Measurements from ENCODE around the gene ARHGEF40.

Gene ARHGEF40

DNA sequence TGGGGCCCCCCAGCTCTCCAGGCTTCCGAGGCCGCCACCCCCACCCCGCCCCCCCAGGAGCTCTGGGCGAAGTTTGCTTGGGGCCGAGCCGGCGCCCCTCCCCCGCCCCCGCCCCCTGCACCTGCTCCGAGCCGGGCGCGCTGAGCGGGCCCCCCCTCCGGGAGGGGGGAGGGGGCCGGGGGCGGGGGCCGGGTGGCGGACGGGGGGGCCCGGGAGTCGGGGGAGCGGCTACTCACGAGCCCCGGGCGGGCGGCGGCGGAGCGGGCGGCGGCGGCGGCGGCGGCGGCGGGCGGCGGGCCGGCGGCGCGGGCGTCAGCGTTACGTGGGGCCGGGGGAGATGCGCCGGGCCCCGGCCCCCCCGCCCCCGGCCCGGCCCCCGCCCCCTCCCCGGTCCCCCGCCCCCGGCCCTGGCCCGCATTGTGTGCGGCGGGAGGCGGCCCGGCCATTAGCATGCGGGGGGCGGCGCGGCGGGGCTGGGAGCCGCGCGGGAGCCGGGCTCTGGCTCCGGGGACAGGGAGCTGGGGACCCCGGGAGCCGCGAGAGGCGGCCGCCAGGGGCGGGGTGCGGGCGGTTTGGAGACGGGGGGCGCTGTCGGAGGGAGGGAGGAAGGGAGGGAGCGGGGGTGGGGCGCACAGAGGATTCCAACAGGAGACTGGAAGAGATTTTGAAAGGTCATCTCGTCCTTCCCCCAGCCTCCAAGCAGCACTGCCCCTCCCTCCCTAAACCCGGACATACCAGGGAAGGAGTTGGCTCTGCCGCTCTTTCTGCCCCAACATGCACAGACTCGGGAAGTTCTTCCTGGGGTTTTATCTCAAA, 28.2 kb downstream of the ARHGEF40 start, which contains the start of gene ZNF219:
TSS of gene ZNF219 (minus strand) at position 580 of the 816 bp plus-strand sequence. CDS start 5,064 bp downstream, outside the sequence.
- DNase-seq (ENCODE audit: low read depth, low spot score): peak; percentile 72

DNA sequence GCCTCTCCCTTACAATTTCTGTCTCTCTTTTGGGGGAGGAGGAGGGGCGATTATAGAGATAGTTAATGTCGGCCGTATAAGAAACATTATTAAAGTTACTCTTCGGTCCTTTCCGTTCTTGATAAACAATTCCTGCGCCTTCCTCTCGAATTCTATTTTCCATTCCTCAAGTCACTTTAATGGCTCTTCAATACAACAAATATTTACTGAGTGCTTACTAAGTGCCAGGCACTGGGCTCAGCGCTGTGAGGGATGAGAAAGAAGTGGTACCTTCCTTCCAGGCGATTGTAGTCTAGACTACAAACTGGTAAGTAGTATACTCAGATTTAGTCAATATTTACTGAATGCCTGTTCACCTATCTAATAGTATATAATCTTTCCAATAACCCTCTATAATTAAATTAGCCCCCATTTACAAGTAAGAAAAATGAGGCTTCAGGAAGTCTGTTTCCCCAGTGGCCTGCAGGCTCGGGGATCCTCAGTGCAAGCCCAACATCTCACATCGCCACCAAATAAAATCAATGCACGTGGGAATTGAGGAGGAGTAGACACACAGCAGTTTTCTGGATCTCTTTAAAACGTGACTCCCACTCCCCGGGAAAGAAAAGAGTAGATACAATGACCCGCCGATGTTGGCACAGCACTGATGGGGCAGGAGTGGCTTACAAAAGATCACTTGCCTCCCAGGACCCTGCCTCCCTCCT, 28.9 kb downstream of the ARHGEF40 start:
- DNase-seq (ENCODE audit: low read depth, low spot score): no peak

DNA sequence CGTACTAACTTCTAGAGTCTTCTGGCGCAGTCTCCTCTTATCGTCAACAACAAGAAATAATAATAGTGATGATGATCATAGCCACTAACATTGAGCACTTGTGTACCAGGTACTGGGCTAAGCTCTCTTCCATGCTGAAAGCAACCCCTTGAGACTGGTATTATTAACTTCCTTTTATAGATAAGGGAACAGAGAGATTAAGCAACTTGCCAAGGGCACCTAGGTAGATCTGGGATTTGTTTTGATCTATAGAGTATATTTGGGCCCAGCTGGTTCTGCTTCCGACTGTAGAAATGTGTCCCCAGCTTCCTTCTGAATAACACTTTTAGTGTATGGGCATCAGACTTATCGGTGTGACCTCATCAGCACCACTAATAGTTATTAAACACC, 29.5 kb downstream of the ARHGEF40 start:
- DNase-seq (ENCODE audit: low read depth, low spot score): no peak

DNA sequence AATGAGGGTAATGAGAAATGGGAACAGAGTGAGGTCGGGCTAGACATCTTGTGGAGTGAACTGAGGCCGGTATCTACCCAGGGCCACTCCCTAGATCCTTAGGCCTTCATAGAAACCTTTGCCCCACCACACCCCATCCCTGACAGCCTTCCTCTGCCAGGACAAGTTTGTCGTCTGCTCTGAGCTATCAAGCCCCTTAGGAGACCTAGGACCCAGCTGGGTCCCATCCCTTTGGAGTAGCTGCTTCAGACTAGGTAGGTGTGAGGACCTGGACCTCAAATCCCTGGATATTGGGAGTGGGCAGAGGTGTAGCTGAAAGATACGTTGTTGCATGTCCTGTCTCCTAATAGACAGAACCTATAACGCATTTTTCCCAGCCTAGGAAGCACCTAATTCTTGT, 30.8 kb downstream of the ARHGEF40 start, which contains the start of gene TMEM253:
TSS of gene TMEM253 (plus strand) at position 136 of the 400 bp plus-strand sequence. CDS start 278 bp downstream, outside the sequence.
- DNase-seq (ENCODE audit: low read depth, low spot score): no peak

DNA sequence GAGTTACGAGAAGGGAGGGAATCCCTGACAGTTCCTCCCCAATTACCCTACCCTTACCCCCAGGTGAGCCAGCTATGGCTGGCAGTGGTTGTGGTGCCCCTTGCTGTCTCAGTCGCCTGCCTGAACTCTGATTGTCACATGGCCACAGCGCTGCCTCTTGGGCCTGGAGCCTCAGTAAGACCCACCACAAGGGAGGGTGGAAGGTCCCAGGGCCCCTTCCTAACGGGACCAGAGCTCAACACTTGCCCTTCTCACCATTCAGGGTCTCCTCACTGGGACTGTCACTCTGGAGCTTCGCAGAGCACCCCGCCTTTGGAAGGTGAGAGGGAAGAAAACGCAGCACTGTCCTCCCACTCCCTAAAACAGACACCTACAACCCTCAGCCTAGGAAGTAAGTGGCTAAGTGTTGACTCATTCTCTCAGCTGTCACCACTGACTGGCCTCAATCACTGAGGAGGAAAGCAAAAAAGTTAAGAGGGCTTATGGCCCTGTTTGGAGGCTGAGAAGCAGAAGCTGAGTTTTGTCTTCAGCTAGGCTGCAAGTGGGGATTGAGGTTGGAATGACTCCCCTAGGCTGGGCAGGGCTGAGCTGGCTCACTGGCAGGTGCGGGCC, 31.8 kb downstream of the ARHGEF40 start:
- no peak for DNase-seq (ENCODE audit: low read depth, low spot score)

DNA sequence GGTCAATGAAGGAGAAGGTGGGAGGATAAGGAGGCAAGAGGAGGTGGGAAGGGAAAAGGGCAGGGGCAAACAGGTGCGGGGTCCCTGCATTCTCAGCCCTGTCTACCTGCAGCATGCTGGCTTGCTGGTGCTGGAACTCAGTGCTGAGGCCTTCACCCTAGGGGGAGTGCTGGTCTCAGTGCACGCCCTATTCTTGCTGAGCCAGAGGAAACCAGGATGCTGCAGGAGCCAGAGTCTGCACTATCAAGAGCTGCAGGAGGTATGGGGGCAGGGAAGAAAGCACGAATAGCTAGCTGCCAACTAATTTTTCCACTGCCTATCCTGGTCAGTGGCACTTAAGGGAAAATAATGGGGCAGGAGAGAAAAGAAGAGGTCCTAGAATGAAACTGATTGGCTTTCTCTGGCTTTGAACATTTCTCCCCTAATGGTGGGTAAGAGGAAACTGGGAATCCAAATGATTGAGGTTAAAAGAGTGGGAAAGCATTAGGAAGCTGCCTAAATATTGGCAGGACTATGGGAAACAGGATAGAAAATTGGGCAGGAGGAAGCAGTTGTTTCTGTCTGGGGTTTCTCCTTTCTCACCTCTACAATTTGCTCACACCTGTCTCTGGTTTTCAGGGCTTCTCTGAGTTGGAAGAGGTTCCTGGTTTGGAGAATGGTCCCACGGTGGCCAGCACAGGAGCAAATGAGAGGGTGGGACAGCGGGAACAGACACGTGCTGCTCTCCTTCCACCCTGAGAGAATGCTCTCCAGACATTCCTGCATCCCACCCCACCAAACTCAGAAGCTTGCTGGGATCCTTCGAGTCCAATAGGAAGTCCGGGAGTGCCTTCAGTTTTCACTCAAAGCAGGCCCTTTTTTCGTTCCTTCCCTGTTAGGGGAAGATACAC, 32.7 kb downstream of the ARHGEF40 start:
- no peak for DNase-seq (ENCODE audit: low read depth, low spot score)

DNA sequence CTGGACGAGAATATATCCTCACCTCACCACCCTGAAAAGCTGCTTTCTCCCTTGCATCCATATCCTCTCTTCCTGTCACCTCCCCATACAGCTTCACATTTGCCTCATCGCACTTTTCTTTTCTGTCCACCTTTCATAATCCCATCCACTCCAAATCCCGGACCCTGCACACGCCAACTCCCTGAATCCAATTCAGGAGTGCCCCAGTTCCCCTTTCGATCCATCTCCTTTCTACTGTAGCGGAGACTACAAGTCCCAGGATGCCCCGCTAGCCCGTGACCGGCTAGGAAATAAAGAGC, 33.3 kb downstream of the ARHGEF40 start:
- no peak for DNase-seq (ENCODE audit: low read depth, low spot score)

DNA sequence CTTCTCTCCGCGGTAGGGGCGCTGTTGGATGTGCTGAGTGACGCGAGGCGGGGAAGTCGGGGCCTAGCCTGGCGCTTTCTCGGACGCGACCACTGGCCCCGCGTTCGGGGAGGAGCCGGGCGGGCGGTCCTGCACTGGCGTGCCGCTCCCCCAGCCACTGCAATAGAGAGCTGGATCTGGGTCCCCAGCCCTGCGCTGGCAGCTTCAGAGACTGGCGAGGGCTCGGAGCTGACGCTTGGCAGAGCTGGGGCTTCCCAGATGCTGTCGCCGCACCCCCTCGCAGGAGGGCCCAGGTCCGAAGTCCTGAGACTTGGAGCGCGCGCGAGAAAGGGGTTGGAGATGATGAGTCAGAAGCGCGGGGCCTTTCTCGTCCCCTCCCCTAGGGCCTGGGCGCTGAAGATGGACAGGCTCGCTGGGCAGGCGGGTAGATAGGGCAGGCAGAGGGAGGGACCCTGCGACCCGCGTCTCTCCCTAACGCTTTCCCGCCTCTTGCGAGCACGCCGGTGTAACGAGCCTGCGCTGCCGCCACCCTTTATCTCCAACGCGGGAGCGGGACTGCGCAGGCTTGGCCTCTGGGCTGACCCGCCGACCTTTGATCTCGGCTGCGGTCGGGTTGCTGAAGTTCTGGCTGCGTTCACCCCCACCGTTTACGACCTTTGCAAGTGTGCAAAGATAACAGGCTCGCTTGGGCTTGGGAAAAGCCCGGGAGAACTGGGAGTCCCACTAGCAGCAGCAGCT, 33.8 kb downstream of the ARHGEF40 start:
- peak; percentile 79 for DNase-seq (ENCODE audit: low read depth, low spot score)

DNA sequence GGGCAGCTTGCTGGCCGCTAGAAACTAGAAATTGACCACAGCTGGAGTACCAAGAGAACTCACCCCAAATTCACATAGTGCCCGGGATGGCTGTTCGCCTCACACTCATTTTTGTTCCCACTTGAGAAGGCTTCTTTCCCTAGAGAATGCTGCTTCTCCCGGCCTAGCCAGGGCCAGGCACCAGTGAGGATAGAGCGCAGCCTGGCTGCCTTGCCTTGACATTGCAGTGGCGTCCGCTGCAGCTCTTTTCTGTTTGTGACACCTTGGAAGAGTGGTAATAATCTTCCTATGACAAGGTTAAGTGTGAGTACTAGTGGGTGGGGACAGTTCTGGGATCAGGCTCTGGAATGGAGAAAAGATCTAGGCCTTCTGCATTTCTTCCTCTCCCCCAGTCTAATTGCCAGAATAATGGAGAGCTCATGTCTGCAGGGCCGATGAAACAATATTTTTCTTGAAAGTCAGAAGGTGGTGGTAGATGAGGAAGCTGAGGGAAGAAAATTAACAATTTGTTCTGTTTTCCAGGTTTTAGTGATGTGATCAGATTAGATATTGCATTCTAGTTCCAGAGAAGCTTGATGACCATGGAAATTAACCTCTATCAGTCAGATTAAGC, 34.5 kb downstream of the ARHGEF40 start:
- no peak for DNase-seq (ENCODE audit: low read depth, low spot score)

DNA sequence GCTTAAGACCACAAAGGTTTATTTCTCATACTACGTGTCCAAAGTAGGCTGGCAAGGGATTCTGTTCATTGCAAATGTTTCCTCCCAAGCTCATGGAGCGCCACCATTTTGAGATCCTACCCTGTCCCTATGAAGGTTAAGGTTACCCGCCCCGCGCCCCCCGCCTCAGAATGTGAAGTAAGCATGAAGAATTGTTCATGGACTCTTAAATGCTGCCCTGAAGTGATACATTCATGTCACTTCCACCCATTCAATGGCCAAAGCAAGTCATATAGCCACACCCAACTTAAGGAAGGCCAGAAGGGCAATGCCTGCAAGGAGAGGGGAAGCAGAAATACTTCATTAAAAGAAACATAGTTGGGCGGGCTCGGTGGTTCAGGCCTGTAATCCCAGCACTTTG, 35.0 kb downstream of the ARHGEF40 start:
- DNase-seq (ENCODE audit: low read depth, low spot score): no peak

DNA sequence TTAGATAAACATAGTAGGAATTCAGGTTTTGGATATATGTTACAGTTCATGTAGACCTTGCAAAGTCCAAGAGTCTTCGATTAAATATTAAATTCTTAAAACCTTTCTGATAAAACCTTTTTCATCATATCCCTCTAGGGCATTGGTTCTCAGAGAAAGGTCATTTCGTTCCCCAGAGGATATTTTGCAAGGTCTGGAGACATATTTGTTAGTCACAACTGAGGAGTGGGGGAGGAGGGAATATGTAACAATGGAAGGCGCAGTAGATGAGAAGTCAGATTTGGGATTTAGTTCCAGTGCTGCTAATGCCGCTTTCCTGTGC, 36.0 kb downstream of the ARHGEF40 start:
- no peak for DNase-seq (ENCODE audit: low read depth, low spot score)

DNA sequence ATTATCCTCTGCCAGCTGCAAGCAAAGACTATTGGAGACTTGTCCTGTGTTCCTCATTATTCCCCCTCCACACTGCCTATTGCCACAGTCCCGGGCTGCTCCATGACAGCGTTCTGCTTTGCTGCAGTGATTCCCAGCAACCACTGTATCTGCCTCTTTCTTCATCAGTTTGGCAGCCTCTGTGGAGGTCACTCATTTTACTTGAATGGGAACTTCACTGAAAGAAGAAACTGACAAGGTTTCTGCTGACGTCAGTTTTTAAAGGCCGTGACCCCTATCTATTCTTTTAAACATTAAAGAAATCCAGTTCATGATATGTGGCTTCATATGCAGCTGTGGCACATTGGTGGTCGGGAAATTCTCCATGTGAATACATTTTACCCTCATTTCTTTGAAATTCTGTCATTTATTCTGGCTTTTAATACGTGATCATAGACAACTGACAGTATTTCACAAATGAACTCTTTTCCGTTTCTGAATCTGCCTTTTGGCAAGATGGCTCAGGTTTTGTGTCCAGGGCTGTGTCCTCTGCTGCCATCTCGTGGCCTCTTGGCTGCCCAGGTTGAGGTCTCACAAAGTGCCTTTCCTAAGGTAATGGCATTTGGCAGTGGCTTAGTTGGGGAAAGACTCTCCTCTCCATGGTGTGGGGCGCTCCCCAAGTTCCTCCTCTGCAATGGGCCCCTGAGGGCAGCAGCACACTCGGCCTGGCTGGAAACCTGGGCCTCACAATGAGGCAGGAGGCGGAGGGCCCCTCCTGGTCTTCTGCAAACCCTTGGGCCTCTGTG, 36.6 kb downstream of the ARHGEF40 start:
- DNase-seq (ENCODE audit: low read depth, low spot score): peak; percentile 64

DNA sequence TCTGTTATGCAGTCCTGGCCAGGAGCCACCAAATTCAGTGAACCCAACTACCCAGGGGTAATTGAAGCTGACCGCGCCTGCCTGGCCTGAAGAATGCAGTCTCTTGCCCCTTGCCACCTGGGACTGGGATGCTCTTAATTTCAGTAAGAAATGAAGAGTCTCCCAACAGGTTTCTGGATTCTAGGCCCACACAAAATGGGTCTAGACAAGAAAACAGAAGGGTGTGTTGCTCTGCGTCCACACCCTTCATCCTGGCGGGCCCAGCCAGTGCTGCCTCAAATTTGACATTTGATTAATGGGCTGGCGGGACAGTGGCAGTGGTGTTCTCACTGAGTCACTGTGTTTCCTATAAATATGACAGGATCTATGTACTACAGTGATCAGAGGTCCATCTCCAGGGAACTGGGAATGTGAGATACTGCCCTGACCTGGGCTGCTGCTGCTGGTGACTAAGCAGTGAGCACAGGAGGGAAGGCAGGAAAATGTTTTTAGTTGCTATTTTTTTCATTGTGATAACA, 37.2 kb downstream of the ARHGEF40 start:
- DNase-seq (ENCODE audit: low read depth, low spot score): no peak

DNA sequence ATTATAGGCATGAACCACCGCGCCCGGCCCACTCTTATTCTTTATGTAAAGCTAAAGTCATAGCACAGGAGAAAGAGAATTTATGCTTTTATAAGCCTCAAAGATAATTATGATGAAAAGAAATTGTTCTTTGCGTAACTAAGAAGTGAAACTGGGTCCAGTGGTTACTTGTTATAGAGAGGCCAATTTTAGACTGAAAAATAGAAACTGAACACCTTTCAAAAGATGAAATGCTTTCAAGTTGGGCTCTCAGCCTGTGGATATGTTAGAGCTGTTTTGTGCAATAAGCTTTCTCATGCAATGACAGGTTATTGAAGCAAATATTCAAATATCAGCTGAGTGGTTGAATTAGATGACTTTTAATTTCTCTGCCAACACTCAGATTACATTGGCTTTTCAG, 38.7 kb downstream of the ARHGEF40 start:
- DNase-seq (ENCODE audit: low read depth, low spot score): no peak

DNA sequence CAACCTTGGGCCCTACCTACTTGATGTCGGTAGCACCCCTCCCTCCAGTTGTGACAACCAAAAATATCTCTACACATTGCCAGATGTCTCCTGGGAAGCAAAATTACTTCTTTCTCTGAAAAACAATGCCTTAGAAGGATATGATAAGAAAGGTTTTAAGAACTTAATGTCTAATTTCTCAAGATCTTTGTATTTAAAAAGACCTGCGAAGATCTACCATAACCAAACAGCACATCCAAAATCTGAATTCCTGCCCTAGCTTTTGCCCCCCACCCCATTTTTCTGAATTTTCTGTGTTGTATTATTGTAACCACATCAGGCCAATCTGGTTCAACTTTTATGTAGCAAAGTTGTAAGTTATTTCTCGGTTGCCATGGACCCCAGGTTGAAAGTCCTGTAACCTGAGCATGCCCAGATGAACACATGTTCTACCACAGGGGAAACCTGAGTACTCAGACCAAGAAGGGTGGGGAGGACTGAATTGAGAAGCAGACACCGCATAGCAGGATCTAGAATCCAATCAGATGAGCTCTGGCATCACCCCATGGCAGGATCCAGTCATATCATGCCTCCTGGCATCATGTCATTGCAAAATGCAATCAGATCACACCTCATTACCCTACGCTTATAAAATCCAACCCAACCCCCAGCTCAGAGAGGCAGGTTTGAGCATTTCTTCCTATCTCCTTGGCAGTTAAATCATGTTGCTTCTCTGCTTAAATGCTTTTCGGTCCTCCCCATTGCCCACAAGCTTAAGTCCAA, 39.5 kb downstream of the ARHGEF40 start:
- DNase-seq (ENCODE audit: low read depth, low spot score): peak; percentile 80

DNA sequence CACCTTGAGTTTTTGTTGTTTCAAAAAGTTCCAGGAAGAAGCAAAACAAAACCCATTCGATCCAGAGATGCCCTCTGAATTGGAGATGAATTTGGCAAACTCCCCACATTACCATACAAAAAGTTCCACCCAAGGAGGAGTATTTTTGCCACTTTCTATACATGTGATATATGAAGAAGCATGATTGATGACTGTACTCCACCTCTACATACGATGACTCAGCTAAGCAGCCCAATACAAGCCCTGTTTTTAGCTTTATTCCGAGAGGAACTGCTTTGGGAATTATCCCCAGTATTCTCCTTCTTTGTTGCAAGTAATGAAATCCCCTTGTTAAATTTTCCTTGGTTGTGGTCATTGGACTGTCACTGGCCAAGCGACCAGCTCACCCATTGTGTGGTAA, 42.2 kb downstream of the ARHGEF40 start:
- DNase-seq (ENCODE audit: low read depth, low spot score): no peak

DNA sequence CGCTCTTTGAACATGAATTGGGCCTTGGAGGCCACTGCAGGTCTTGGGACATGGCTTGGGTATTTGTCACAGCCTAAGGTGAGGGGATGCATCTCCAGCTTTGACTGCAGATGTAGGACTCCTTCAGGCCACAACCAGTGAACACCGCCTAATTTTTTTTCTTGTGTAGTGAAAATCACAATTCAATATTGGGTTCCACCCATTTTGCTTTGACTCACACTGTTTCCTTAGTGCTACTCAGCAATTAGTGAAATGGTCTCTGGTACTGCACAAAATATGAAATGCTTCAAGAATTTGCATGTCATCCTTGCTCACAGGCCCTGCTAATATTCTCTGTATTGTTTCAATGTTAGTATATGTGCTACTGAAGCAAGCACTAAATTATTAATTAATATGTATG, 43.3 kb downstream of the ARHGEF40 start:
- DNase-seq (ENCODE audit: low read depth, low spot score): no peak

DNA sequence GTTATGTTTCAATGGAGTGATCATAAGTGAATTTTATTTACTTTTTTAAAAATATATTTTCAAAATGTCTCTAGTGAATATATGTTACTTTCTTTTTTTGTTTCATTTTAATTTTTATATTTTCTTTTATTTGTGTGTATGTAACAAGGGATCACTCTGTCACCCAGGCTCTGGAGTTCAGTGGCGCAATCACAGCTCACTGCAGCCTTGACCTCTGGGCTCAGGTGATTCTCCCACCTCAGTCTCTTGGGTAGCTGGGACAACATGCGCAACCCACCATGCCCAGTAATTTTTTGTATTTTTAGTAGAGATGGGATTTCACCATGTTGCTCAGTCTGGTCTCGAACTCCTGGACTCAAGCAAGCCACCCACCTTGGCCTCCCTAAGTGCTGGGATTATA, 48.8 kb downstream of the ARHGEF40 start:
- no peak for DNase-seq (ENCODE audit: low read depth, low spot score)

DNA sequence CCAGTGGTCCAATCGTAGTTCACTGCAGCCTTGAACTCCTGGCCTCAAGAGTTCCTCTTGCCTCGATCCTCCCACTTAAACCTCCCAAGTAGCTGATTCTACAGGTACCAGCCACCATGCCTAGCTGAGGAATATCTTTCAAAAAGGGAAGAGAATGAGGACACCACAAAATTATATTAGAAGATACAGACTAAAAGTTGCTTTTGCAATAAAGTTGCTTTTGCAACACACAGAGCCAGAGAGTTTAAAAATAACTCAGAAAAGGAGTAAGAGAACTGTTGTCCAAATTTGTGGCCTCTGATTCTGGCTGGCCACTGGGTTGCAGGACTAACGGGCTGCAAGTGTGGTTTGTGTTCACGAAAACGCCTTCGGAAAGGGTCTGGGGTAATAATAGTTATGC, 50.6 kb downstream of the ARHGEF40 start:
- no peak for DNase-seq (ENCODE audit: low read depth, low spot score)

Data from iPS DF 19.7 (cell line).